ENCODE measurements around the gene CXorf58. TPM values are rescaled to one million over a fixed set of nuclear protein-coding genes. Genes with fewer than 3 reads are reported as not detected.
"Not testable (repeated sequence)": the region's sequence is repeated elsewhere in the genome, so short reads cannot be mapped to it uniquely, and the experiment has no call there.

The CXorf58 gene
- total RNA-seq, 2 experiments from 2014 or later, result 0.21 to 0.31 TPM

- H3K4me3 Mint-ChIP-seq, result no peak overlapping the region
- POLR2A ChIA-PET, result interaction anchor here (1.1 kb wide), 1 partner anchor 103 kb away, joined by 3 read pairs; the partner anchor contains the start of gene SAT1
- DNase-seq (no peak), ATAC-seq (no peak)
- H3K27me3 Mint-ChIP-seq (ENCODE audit: low read depth), result no peaks in the 10 kb centered on the region
- no peaks in the 10 kb centered on the region for H3K9me3 Mint-ChIP-seq (ENCODE audit: insufficient read depth)
- H3K27ac Mint-ChIP-seq, result no peak overlapping the region
- CTCF ChIA-PET, result interaction anchor here (1.5 kb wide), 1 partner anchor 16 kb away, joined by 5 read pairs; no protein-coding TSS in a partner anchor
- peaks cover 10% of the 10 kb centered on the region for H3K4me1 Mint-ChIP-seq (ENCODE audit: low read depth)
- peaks cover 6% of the 10 kb centered on the region for H3K36me3 Mint-ChIP-seq (ENCODE audit: low read depth)
These were observed 22.0 kb upstream of the CXorf58 start for GRCh38 chrX:23885803-23886202.

- Mint-ChIP-seq H3K27me3 (ENCODE audit: low read depth) (no peaks in the 10 kb centered on the region), H3K9me3 (ENCODE audit: insufficient read depth) (no peaks in the 10 kb centered on the region), H3K4me1 (ENCODE audit: low read depth) (peaks cover 10% of the 10 kb centered on the region), H3K27ac (no peak overlapping the region), H3K36me3 (ENCODE audit: low read depth) (peaks cover 8% of the 10 kb centered on the region), H3K4me3 (no peak overlapping the region)
- POLR2A ChIA-PET, result no interaction called here
- CTCF ChIA-PET, result interaction anchor here (1.3 kb wide), 1 partner anchor 15 kb away, joined by 7 read pairs; no protein-coding TSS in a partner anchor
- ATAC-seq (no peak), DNase-seq (no peak)
These were observed 20.4 kb upstream of the CXorf58 start for GRCh38 chrX:23887451-23887850.

- Mint-ChIP-seq H3K27me3 (ENCODE audit: low read depth) (no peaks in the 10 kb centered on the region), H3K4me1 (ENCODE audit: low read depth) (peaks cover 10% of the 10 kb centered on the region), H3K4me3 (no peak overlapping the region), H3K36me3 (ENCODE audit: low read depth) (peaks cover 8% of the 10 kb centered on the region), H3K9me3 (ENCODE audit: insufficient read depth) (no peaks in the 10 kb centered on the region), H3K27ac (no peak overlapping the region)
- CTCF ChIA-PET, result interaction anchor here (1.3 kb wide), 1 partner anchor 14 kb away, joined by 7 read pairs; no protein-coding TSS in a partner anchor
- ATAC-seq (no peak), DNase-seq (no peak)
- POLR2A ChIA-PET, result no interaction called here
These were observed 19.9 kb upstream of the CXorf58 start for GRCh38 chrX:23887918-23888317.

GRCh38 chrX:23888887-23889501, 18.8 kb upstream of the CXorf58 start:
- POLR2A ChIA-PET, result no interaction called here
- peaks cover 8% of the 10 kb centered on the region for H3K36me3 Mint-ChIP-seq (ENCODE audit: low read depth)
- H3K9me3 Mint-ChIP-seq (ENCODE audit: insufficient read depth), result no peaks in the 10 kb centered on the region
- ATAC-seq (no peak), DNase-seq (no peak)
- CTCF ChIA-PET, result interaction anchor here (1.3 kb wide), 1 partner anchor 13 kb away, joined by 7 read pairs; no protein-coding TSS in a partner anchor
- no peaks in the 10 kb centered on the region for H3K27me3 Mint-ChIP-seq (ENCODE audit: low read depth)
- peaks cover 10% of the 10 kb centered on the region for H3K4me1 Mint-ChIP-seq (ENCODE audit: low read depth)
- no peak overlapping the region for H3K4me3 Mint-ChIP-seq
- H3K27ac Mint-ChIP-seq, result no peak overlapping the region

- H3K4me3 Mint-ChIP-seq, result no peak overlapping the region
- H3K36me3 Mint-ChIP-seq (ENCODE audit: low read depth), result peaks cover 6% of the 10 kb centered on the region
- POLR2A ChIA-PET, result no interaction called here
- no peak overlapping the region for H3K27ac Mint-ChIP-seq
- H3K27me3 Mint-ChIP-seq (ENCODE audit: low read depth), result no peaks in the 10 kb centered on the region
- ATAC-seq (no peak), DNase-seq (no peak)
- CTCF ChIA-PET, result interaction anchor here (1.4 kb wide), 1 partner anchor 12 kb away, joined by 4 read pairs; no protein-coding TSS in a partner anchor
- H3K9me3 Mint-ChIP-seq (ENCODE audit: insufficient read depth), result no peaks in the 10 kb centered on the region
- peaks cover 6% of the 10 kb centered on the region for H3K4me1 Mint-ChIP-seq (ENCODE audit: low read depth)
These were observed 16.9 kb upstream of the CXorf58 start for GRCh38 chrX:23890933-23891332.

GRCh38 chrX:23894993-23895392, 12.8 kb upstream of the CXorf58 start:
- POLR2A ChIA-PET; H3K27me3 Mint-ChIP-seq (ENCODE audit: low read depth); ATAC-seq; H3K27ac Mint-ChIP-seq; DNase-seq; H3K4me3 Mint-ChIP-seq; H3K9me3 Mint-ChIP-seq (ENCODE audit: insufficient read depth); H3K36me3 Mint-ChIP-seq (ENCODE audit: low read depth); H3K4me1 Mint-ChIP-seq (ENCODE audit: low read depth): not testable (repeated sequence)
- CTCF ChIA-PET, result interaction anchor here (0.8 kb wide), 1 partner anchor 9 kb away, joined by 3 read pairs; no protein-coding TSS in a partner anchor

- DNase-seq; H3K36me3 Mint-ChIP-seq (ENCODE audit: low read depth); H3K27me3 Mint-ChIP-seq (ENCODE audit: low read depth); H3K4me1 Mint-ChIP-seq (ENCODE audit: low read depth); H3K4me3 Mint-ChIP-seq; POLR2A ChIA-PET; ATAC-seq; H3K27ac Mint-ChIP-seq; H3K9me3 Mint-ChIP-seq (ENCODE audit: insufficient read depth): not testable (repeated sequence)
- CTCF ChIA-PET, result interaction anchor here (0.8 kb wide), 1 partner anchor 113 kb away, joined by 3 read pairs; the partner anchor contains the start of gene SAT1
These were observed 11.3 kb upstream of the CXorf58 start for GRCh38 chrX:23896539-23896938.

GRCh38 chrX:23896981-23897380, 10.8 kb upstream of the CXorf58 start:
- POLR2A ChIA-PET, result interaction anchor here (1.0 kb wide), 1 partner anchor 113 kb away, joined by 5 read pairs; no protein-coding TSS in a partner anchor
- no peaks in the 10 kb centered on the region for H3K27me3 Mint-ChIP-seq (ENCODE audit: low read depth)
- CTCF ChIA-PET, result interaction anchor here (0.8 kb wide), 1 partner anchor 114 kb away, joined by 3 read pairs; the partner anchor contains the start of gene SAT1
- no peak overlapping the region for H3K4me3 Mint-ChIP-seq
- no peaks in the 10 kb centered on the region for H3K36me3 Mint-ChIP-seq (ENCODE audit: low read depth)
- H3K4me1 Mint-ChIP-seq (ENCODE audit: low read depth), result peaks cover 6% of the 10 kb centered on the region
- H3K27ac Mint-ChIP-seq, result no peak overlapping the region
- ATAC-seq, result no peak
- no peak for DNase-seq
- H3K9me3 Mint-ChIP-seq (ENCODE audit: insufficient read depth), result no peaks in the 10 kb centered on the region

- ChIA-PET POLR2A (interaction anchor here (0.9 kb wide), 1 partner anchor 116 kb away, joined by 4 read pairs; the partner anchor contains the start of gene SAT1), CTCF (no interaction called here)
- Mint-ChIP-seq H3K27me3 (ENCODE audit: low read depth) (no peaks in the 10 kb centered on the region), H3K4me3 (no peak overlapping the region), H3K4me1 (ENCODE audit: low read depth) (peaks cover 6% of the 10 kb centered on the region), H3K36me3 (ENCODE audit: low read depth) (no peaks in the 10 kb centered on the region), H3K27ac (no peak overlapping the region), H3K9me3 (ENCODE audit: insufficient read depth) (no peaks in the 10 kb centered on the region)
- ATAC-seq (no peak), DNase-seq (no peak)
These were observed 9.3 kb upstream of the CXorf58 start for GRCh38 chrX:23898412-23898959.

- no peaks in the 10 kb centered on the region for H3K9me3 Mint-ChIP-seq (ENCODE audit: insufficient read depth)
- H3K36me3 Mint-ChIP-seq (ENCODE audit: low read depth), result peaks cover 3% of the 10 kb centered on the region
- ATAC-seq (no peak), DNase-seq (no peak)
- peaks cover 6% of the 10 kb centered on the region for H3K4me1 Mint-ChIP-seq (ENCODE audit: low read depth)
- ChIA-PET POLR2A (interaction anchor here (2.8 kb wide), 1 partner anchor 117 kb away, joined by 61 read pairs; the partner anchor contains the start of gene SAT1), CTCF (interaction anchor here (2.4 to 4.6 kb wide), 4 partner anchors 116 to 207 kb away, joined by 15 to 111 read pairs (median 70); partner anchors contain the start of genes EIF2S3 and SAT1)
- H3K27ac Mint-ChIP-seq, result no peak overlapping the region
- no peak overlapping the region for H3K4me3 Mint-ChIP-seq
- no peaks in the 10 kb centered on the region for H3K27me3 Mint-ChIP-seq (ENCODE audit: low read depth)
These were observed 7.5 kb upstream of the CXorf58 start for GRCh38 chrX:23900220-23900797.

GRCh38 chrX:23901060-23901459, 6.7 kb upstream of the CXorf58 start:
- POLR2A ChIA-PET, result interaction anchor here (0.7 to 2.8 kb wide), 4 partner anchors 118 to 153 kb away, joined by 3 to 61 read pairs (median 6); partner anchors contain the start of gene SAT1

More at GRCh38 chrX:23901060-23901459, 6.7 kb upstream of the CXorf58 start:
- peaks cover 3% of the 10 kb centered on the region for H3K36me3 Mint-ChIP-seq (ENCODE audit: low read depth)
- H3K27ac Mint-ChIP-seq, result no peak overlapping the region
- no peaks in the 10 kb centered on the region for H3K27me3 Mint-ChIP-seq (ENCODE audit: low read depth)
- H3K4me1 Mint-ChIP-seq (ENCODE audit: low read depth), result peaks cover 8% of the 10 kb centered on the region
- peak; percentile 23 for DNase-seq
- ATAC-seq, result no peak
- no peaks in the 10 kb centered on the region for H3K9me3 Mint-ChIP-seq (ENCODE audit: insufficient read depth)
- H3K4me3 Mint-ChIP-seq, result no peak overlapping the region
- CTCF ChIA-PET, result interaction anchor here (0.8 to 4.6 kb wide), 36 partner anchors 15 to 1916 kb away, joined by 3 to 111 read pairs (median 6); partner anchors contain the start of genes ACOT9, EIF2S3, PRDX4 and SAT1
